HEK293 (cell line): ENCODE data around the gene IGDCC3.

Experiments
- CTCF ChIA-PET: fragments of 350-600 bp; formaldehyde crosslinking; extraction: SDS; loops from one replicate; lab custom pipeline; 2021; ENCODE audit warnings: antibody characterized with exemption; lab: Yijun Ruan, JAX
- POLR2A ChIA-PET: fragments of 300-600 bp; formaldehyde crosslinking; extraction: SDS; loops from one replicate; lab custom pipeline; 2020; ENCODE audit warnings: antibody characterized with exemption, inconsistent platforms; lab: Yijun Ruan, JAX
- H3K27ac ChIP-seq: fragments of 200-500 bp; sonication (Bioruptor generic); 2 replicates; pipeline ENCODE4 v1.5.1; 2014; ENCODE audit warnings: low read depth, low read length, control low read depth, inconsistent platforms; ENCODE audit errors: extremely low read depth
- H3K36me3 ChIP-seq, 2 experiments: fragments of 200-500 bp in 1 of 2; sonication (Bioruptor generic) in 1 of 2; 1 replicate in 1 of 2; 2 replicates in 1 of 2; pipeline ENCODE4 v1.5.1; 2014 to 2017; ENCODE audit warnings: inconsistent platforms in 2 of 2, low read length in 2 of 2; ENCODE audit not compliant: control insufficient read depth in 2 of 2, insufficient read depth in 1 of 2
- H3K4me1 ChIP-seq: fragments of 200-500 bp; sonication (Bioruptor generic); 2 replicates; pipeline ENCODE4 v1.5.1; 2014; ENCODE audit warnings: mild to moderate bottlenecking, low read length, inconsistent platforms; ENCODE audit not compliant: control insufficient read depth, insufficient read depth
- H3K4me3 ChIP-seq: 2 replicates; pipeline ENCODE4 v1.5.1; 2011; ENCODE audit warnings: low read depth, mild to moderate bottlenecking, control low read depth, low read length, moderate library complexity
- H3K9me3 ChIP-seq: fragments of 200-500 bp; sonication (Bioruptor generic); 2 replicates; pipeline ENCODE4 v1.5.1; 2014; ENCODE audit warnings: low read depth, low read length, inconsistent platforms; ENCODE audit not compliant: control insufficient read depth, insufficient read depth
- BCL11A ChIP-seq: fragments of 450-650 bp; formaldehyde crosslinking; IDR thresholded peaks from 2 replicates; pipeline ENCODE4 v1.5.1; 2016; ENCODE audit warnings: low read depth, missing biosample characterization, missing genetic modification characterization
- GLI2 ChIP-seq: fragments of 450-650 bp; formaldehyde crosslinking; IDR thresholded peaks from 2 replicates; pipeline ENCODE4; 2017; ENCODE audit warnings: missing biosample characterization, missing genetic modification characterization, low read depth, borderline replicate concordance
- GLI4 ChIP-seq: fragments of 450-650 bp; formaldehyde crosslinking; IDR thresholded peaks from 2 replicates; pipeline ENCODE4 v1.5.1; 2016; ENCODE audit warnings: missing biosample characterization, missing genetic modification characterization
- KLF17 ChIP-seq: fragments of 450-650 bp; formaldehyde crosslinking; IDR thresholded peaks from 2 replicates; pipeline ENCODE4 v1.5.1; 2016; ENCODE audit warnings: missing biosample characterization, missing genetic modification characterization
- KLF8 ChIP-seq: fragments of 450-650 bp; formaldehyde crosslinking; IDR thresholded peaks from 2 replicates; pipeline ENCODE4 v1.5.1; 2016; ENCODE audit warnings: missing biosample characterization, missing genetic modification characterization
- PRDM10 ChIP-seq: fragments of 450-650 bp; formaldehyde crosslinking; IDR thresholded peaks from 2 replicates; pipeline ENCODE4 v1.5.1; 2016; ENCODE audit warnings: missing biosample characterization, missing genetic modification characterization
- RBAK ChIP-seq: fragments of 450-650 bp; formaldehyde crosslinking; IDR thresholded peaks from 2 replicates; pipeline ENCODE4 v1.5.1; 2016; ENCODE audit warnings: missing biosample characterization, missing genetic modification characterization
- REPIN1 ChIP-seq: fragments of 450-650 bp; formaldehyde crosslinking; IDR thresholded peaks from 2 replicates; pipeline ENCODE4 v1.5.1; 2017; ENCODE audit warnings: missing biosample characterization, missing genetic modification characterization, low read depth
- ZNF133 ChIP-seq: fragments of 450-650 bp; formaldehyde crosslinking; IDR thresholded peaks from 2 replicates; pipeline ENCODE4 v1.5.1; 2016; ENCODE audit warnings: missing biosample characterization, missing genetic modification characterization
- ZNF175 ChIP-seq: fragments of 450-650 bp; formaldehyde crosslinking; IDR thresholded peaks from 2 replicates; pipeline ENCODE4 v1.5.1; 2016; ENCODE audit warnings: missing biosample characterization, missing genetic modification characterization
- ZNF248 ChIP-seq: fragments of 450-650 bp; formaldehyde crosslinking; IDR thresholded peaks from 2 replicates; pipeline ENCODE4 v1.5.1; 2017; ENCODE audit warnings: missing biosample characterization, missing genetic modification characterization
- ZNF266 ChIP-seq: fragments of 450-650 bp; formaldehyde crosslinking; IDR thresholded peaks from 2 replicates; pipeline ENCODE4 v1.5.1; 2016; ENCODE audit warnings: missing biosample characterization, missing genetic modification characterization, low read depth
- ZNF341 ChIP-seq: fragments of 450-650 bp; formaldehyde crosslinking; IDR thresholded peaks from 2 replicates; pipeline ENCODE4; 2016; ENCODE audit warnings: low read depth, missing biosample characterization, missing genetic modification characterization
- ZNF416 ChIP-seq: fragments of 450-650 bp; formaldehyde crosslinking; IDR thresholded peaks from 2 replicates; pipeline ENCODE4 v1.5.1; 2016; ENCODE audit warnings: missing biosample characterization, missing genetic modification characterization
- ZNF555 ChIP-seq: fragments of 450-650 bp; formaldehyde crosslinking; conservative IDR thresholded peaks from 2 replicates; pipeline ENCODE4 v1.5.1; 2017; ENCODE audit warnings: missing biosample characterization, mild to moderate bottlenecking, missing genetic modification characterization, inconsistent platforms
- ZNF585B ChIP-seq: fragments of 450-650 bp; formaldehyde crosslinking; IDR thresholded peaks from 2 replicates; pipeline ENCODE4 v1.5.1; 2016; ENCODE audit warnings: missing biosample characterization, missing genetic modification characterization
- ZNF626 ChIP-seq: fragments of 450-650 bp; sonication (Bioruptor Pico); formaldehyde crosslinking; IDR thresholded peaks from 2 replicates; pipeline ENCODE4 v1.5.1; 2018; ENCODE audit warnings: missing biosample characterization, missing genetic modification characterization, inconsistent platforms
- ZNF658 ChIP-seq: fragments of 450-650 bp; formaldehyde crosslinking; IDR thresholded peaks from 2 replicates; pipeline ENCODE4; 2016; ENCODE audit warnings: missing biosample characterization, missing genetic modification characterization
- ZNF664 ChIP-seq: fragments of 450-650 bp; formaldehyde crosslinking; IDR thresholded peaks from 2 replicates; pipeline ENCODE4 v1.5.1; 2016; ENCODE audit warnings: missing biosample characterization, missing genetic modification characterization
- ZNF707 ChIP-seq: fragments of 450-650 bp; formaldehyde crosslinking; IDR thresholded peaks from 2 replicates; pipeline ENCODE4 v1.5.1; 2016; ENCODE audit warnings: missing biosample characterization, missing genetic modification characterization
- ZNF76 ChIP-seq: fragments of 450-650 bp; formaldehyde crosslinking; IDR thresholded peaks from 2 replicates; pipeline ENCODE4; 2016; ENCODE audit warnings: low read depth, missing biosample characterization, missing genetic modification characterization, borderline replicate concordance
- ZNF791 ChIP-seq: fragments of 450-650 bp; formaldehyde crosslinking; IDR thresholded peaks from 2 replicates; pipeline ENCODE4 v1.5.1; 2016; ENCODE audit warnings: missing biosample characterization, missing genetic modification characterization
- ZNF843 ChIP-seq: fragments of 450-650 bp; formaldehyde crosslinking; IDR thresholded peaks from 2 replicates; pipeline ENCODE4 v1.5.1; 2016; ENCODE audit warnings: missing biosample characterization, missing genetic modification characterization
- ZSCAN23 ChIP-seq: fragments of 450-650 bp; formaldehyde crosslinking; IDR thresholded peaks from 2 replicates; pipeline ENCODE4 v1.5.1; 2016; ENCODE audit warnings: missing biosample characterization, missing genetic modification characterization
- ZSCAN5A ChIP-seq: fragments of 450-650 bp; formaldehyde crosslinking; IDR thresholded peaks from 2 replicates; pipeline ENCODE4 v1.5.1; 2016; ENCODE audit warnings: missing biosample characterization, missing genetic modification characterization
- TF ChIP-seq, protein P1 (sequence below): fragments of 450-650 bp; formaldehyde crosslinking; IDR thresholded peaks from 2 replicates; pipeline ENCODE4 v1.5.1; 2017; ENCODE audit warnings: missing biosample characterization, missing genetic modification characterization
- TF ChIP-seq, protein P2 (sequence below): fragments of 450-650 bp; formaldehyde crosslinking; IDR thresholded peaks from 2 replicates; pipeline ENCODE4 v1.5.1; 2016; ENCODE audit warnings: missing biosample characterization, missing genetic modification characterization

The IGDCC3 gene

DNA sequence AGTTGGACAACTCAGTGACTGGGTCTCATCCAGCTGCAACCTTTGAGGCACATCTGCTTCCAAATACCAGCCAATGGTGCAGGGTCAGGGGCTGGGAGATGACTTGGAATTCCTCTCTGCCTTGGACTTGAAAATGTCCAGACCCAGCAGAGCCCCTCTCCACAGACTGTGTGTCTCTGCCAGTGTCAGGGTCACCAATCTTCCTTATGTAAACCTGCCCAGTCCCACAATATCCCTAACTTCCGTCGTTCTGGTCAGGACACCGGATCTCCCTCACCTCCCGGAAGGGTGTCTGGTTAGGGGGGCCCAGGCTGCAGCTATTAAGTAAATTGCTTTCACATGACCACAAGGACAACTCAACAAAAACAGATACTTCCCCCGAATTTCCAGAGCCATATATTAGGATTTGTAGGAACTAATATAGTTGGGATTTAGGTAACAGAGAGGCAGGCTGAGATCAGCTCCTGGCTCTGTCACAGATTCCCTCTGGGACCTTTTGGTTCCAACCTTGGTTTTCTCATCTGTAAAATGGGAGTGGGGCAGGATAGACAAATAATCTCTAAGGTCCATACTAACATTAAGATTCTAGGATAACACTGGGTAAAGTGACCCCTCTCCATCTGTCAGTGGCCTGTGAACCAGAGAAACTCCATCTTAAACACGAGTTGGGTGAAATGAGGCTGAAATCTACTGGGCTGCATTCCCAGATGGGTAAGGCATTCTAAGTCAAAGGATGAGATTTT is 30.8 kb downstream of the IGDCC3 start:
- Histone ChIP-seq H3K4me1 (no peaks in the 10 kb centered on the region), H3K4me3 (no peak overlapping the region), H3K9me3 (no peaks in the 10 kb centered on the region), H3K36me3 (no peaks in the 10 kb centered on the region), H3K27ac (no peak overlapping the region)
- TF ChIP-seq ZNF248 (tag by site-specific recombination), result no peak
- TF ChIP-seq ZNF133 (tag by site-specific recombination), result no peak
- no peak for TF ChIP-seq ZNF266 (tag by site-specific recombination)
- TF ChIP-seq GLI2 (tag by site-specific recombination), result no peak
- TF ChIP-seq, protein P1, sequence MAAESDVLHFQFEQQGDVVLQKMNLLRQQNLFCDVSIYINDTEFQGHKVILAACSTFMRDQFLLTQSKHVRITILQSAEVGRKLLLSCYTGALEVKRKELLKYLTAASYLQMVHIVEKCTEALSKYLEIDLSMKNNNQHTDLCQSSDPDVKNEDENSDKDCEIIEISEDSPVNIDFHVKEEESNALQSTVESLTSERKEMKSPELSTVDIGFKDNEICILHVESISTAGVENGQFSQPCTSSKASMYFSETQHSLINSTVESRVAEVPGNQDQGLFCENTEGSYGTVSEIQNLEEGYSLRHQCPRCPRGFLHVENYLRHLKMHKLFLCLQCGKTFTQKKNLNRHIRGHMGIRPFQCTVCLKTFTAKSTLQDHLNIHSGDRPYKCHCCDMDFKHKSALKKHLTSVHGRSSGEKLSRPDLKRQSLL (tag by site-specific recombination), result no peak
- no peak for TF ChIP-seq REPIN1 (tag by site-specific recombination)
- no peak for TF ChIP-seq ZNF76
- no peak for TF ChIP-seq ZSCAN23 (tag by site-specific recombination)
- no peak for TF ChIP-seq BCL11A (tag by site-specific recombination)
- no peak for TF ChIP-seq KLF17
- TF ChIP-seq ZNF707 (tag by site-specific recombination), result no peak
- POLR2A ChIA-PET, result no interaction called here
- CTCF ChIA-PET, result interaction anchor here (0.8 to 1.5 kb wide), 2 partner anchors 12 to 37 kb away, joined by 3 to 6 read pairs; no protein-coding TSS in a partner anchor

DNA sequence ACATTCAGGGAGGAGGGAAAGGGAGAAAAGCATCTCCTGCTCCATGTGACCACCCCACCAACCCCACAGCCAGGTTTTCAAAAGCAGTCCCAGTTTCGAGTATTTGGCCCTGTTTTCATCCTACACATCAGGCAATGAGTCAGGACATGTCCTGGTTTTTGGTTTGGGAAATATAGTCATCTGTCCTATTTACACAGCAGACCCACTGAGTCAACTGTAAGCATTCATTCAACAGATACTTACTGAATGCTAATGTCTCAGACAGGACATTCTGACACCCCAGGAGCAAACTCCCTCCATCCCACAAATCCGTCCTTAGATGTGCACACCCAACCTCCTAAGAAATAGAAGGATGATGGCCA is 32.9 kb downstream of the IGDCC3 start:
- no peaks in the 10 kb centered on the region for H3K36me3 ChIP-seq
- ChIA-PET POLR2A (no interaction called here), CTCF (interaction anchor here (1.0 kb wide), 1 partner anchor 41 kb away, joined by 5 read pairs; no protein-coding TSS in a partner anchor)
- no peaks in the 10 kb centered on the region for H3K9me3 ChIP-seq
- no peak overlapping the region for H3K4me3 ChIP-seq
- H3K4me1 ChIP-seq, result no peaks in the 10 kb centered on the region
- H3K27ac ChIP-seq, result no peak overlapping the region
- TF ChIP-seq ZNF626, result no peak
- TF ChIP-seq KLF8, result no peak
- TF ChIP-seq ZNF664 (tag by site-specific recombination), result no peak
- no peak for TF ChIP-seq RBAK (tag by site-specific recombination)
- no peak for TF ChIP-seq ZNF585B (tag by site-specific recombination)
- no peak for TF ChIP-seq ZNF416 (tag by site-specific recombination)
- no peak for TF ChIP-seq ZNF175
- no peak for TF ChIP-seq ZNF843 (tag by site-specific recombination)
- no peak for TF ChIP-seq PRDM10 (tag by site-specific recombination)
- no peak for TF ChIP-seq ZNF555 (tag by site-specific recombination)
- no peak for TF ChIP-seq ZSCAN5A (tag by site-specific recombination)
- no peak for TF ChIP-seq ZNF791 (tag by site-specific recombination)
- TF ChIP-seq, protein P2, sequence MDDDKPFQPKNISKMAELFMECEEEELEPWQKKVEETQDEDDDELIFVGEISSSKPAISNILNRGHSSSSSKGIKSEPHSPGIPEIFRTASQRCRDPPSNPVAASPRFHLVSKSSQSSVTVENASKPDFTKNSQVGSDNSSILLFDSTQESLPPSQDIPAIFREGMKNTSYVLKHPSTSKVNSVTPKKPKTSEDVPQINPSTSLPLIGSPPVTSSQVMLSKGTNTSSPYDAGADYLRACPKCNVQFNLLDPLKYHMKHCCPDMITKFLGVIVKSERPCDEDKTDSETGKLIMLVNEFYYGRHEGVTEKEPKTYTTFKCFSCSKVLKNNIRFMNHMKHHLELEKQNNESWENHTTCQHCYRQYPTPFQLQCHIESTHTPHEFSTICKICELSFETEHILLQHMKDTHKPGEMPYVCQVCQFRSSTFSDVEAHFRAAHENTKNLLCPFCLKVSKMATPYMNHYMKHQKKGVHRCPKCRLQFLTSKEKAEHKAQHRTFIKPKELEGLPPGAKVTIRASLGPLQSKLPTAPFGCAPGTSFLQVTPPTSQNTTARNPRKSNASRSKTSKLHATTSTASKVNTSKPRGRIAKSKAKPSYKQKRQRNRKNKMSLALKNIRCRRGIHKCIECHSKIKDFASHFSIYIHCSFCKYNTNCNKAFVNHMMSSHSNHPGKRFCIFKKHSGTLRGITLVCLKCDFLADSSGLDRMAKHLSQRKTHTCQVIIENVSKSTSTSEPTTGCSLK (tag by site-specific recombination), result no peak
- no peak for TF ChIP-seq ZNF341 (tag by site-specific recombination)
- no peak for TF ChIP-seq ZNF658 (tag by site-specific recombination)
- no peak for TF ChIP-seq GLI4 (tag by site-specific recombination)
